ENCODE results near the gene CCNY.
"Not testable (repeated sequence)": the region's sequence is repeated elsewhere in the genome, so short reads cannot be mapped to it uniquely, and the experiment has no call there.

CCNY gene

GRCh38 chr10:35334297-35334696 is 2.0 kb upstream of the CCNY start:
- no peak for DNase-seq

- no peak for DNase-seq
Observed at GRCh38 chr10:35335133-35336083, 901 bp upstream of the CCNY start.

- no peak for DNase-seq
Observed at GRCh38 chr10:35336921-35337823, 863 bp downstream of the CCNY start.

GRCh38 chr10:35339942-35340341 is 3.6 kb downstream of the CCNY start:
- no peak for DNase-seq

- no peak for DNase-seq
Observed at GRCh38 chr10:35340975-35341374, 4.7 kb downstream of the CCNY start.

GRCh38 chr10:35341521-35341920 is 5.2 kb downstream of the CCNY start:
- DNase-seq, result no peak

- DNase-seq, result no peak
Observed at GRCh38 chr10:35342183-35342753, 6.0 kb downstream of the CCNY start.

GRCh38 chr10:35343739-35344138 is 7.4 kb downstream of the CCNY start:
- no peak for DNase-seq

- no peak for DNase-seq
Observed at GRCh38 chr10:35345383-35345742, 9.1 kb downstream of the CCNY start.

- no peak for DNase-seq
Observed at GRCh38 chr10:35346248-35346647, 9.9 kb downstream of the CCNY start.

- DNase-seq, result no peak
Observed at GRCh38 chr10:35347121-35347562, 10.8 kb downstream of the CCNY start.

- no peak for DNase-seq
Observed at GRCh38 chr10:35347899-35348608, 11.7 kb downstream of the CCNY start.

GRCh38 chr10:35348609-35349388 is 12.5 kb downstream of the CCNY start:
- no peak for DNase-seq

- no peak for DNase-seq
Observed at GRCh38 chr10:35349389-35349915, 13.1 kb downstream of the CCNY start.

- DNase-seq, result no peak
Observed at GRCh38 chr10:35351021-35351420, 14.7 kb downstream of the CCNY start.

- DNase-seq, result no peak
Observed at GRCh38 chr10:35352097-35352496, 15.8 kb downstream of the CCNY start.

GRCh38 chr10:35352512-35352911 is 16.2 kb downstream of the CCNY start:
- DNase-seq, result no peak

- no peak for DNase-seq
Observed at GRCh38 chr10:35353395-35353794, 17.1 kb downstream of the CCNY start.

GRCh38 chr10:35353805-35354204 is 17.5 kb downstream of the CCNY start:
- DNase-seq, result no peak

- not testable (repeated sequence) for DNase-seq
Observed at GRCh38 chr10:35354257-35354656, 17.9 kb downstream of the CCNY start.

GRCh38 chr10:35355971-35356724 is 19.8 kb downstream of the CCNY start:
- DNase-seq, result no peak

Measured in NCI-H446 treated with DMSO at 0.1 percent for 48 hours (cell line).